Body of pancreas (tissue), 4 donors: ENCODE data around the gene GAN.

ENCODE experiments used
- POLR2A ChIP-seq, 3 donors: fragments of 450-650 bp; IDR thresholded peaks; one replicate each; pipeline ENCODE4 v1.6.1; 2016; ENCODE audit warnings: antibody characterized with exemption in 3 of 3, mild to moderate bottlenecking in 2 of 3
- TF ChIP-seq, protein P1 (sequence below), 7 experiments: fragments of 450-650 bp in 4 of 7; fragments of 200-600 bp in 3 of 7; sonication (generic) in 3 of 7; IDR thresholded peaks; one replicate each; pipeline ENCODE4 v1.5.1; 2016 to 2019; ENCODE audit warnings: antibody characterized with exemption in 7 of 7

- no peak for TF ChIP-seq POLR2A (IDR thresholded peaks at IDR 0.05)
- TF ChIP-seq, protein P1, sequence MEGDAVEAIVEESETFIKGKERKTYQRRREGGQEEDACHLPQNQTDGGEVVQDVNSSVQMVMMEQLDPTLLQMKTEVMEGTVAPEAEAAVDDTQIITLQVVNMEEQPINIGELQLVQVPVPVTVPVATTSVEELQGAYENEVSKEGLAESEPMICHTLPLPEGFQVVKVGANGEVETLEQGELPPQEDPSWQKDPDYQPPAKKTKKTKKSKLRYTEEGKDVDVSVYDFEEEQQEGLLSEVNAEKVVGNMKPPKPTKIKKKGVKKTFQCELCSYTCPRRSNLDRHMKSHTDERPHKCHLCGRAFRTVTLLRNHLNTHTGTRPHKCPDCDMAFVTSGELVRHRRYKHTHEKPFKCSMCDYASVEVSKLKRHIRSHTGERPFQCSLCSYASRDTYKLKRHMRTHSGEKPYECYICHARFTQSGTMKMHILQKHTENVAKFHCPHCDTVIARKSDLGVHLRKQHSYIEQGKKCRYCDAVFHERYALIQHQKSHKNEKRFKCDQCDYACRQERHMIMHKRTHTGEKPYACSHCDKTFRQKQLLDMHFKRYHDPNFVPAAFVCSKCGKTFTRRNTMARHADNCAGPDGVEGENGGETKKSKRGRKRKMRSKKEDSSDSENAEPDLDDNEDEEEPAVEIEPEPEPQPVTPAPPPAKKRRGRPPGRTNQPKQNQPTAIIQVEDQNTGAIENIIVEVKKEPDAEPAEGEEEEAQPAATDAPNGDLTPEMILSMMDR (IDR thresholded peaks at IDR 0.05) = no peak
Observed at GRCh38 chr16:81337097-81337496, 22.3 kb downstream of the GAN start.
